Measurements from ENCODE around the gene CLMP.

Gene CLMP

DNA sequence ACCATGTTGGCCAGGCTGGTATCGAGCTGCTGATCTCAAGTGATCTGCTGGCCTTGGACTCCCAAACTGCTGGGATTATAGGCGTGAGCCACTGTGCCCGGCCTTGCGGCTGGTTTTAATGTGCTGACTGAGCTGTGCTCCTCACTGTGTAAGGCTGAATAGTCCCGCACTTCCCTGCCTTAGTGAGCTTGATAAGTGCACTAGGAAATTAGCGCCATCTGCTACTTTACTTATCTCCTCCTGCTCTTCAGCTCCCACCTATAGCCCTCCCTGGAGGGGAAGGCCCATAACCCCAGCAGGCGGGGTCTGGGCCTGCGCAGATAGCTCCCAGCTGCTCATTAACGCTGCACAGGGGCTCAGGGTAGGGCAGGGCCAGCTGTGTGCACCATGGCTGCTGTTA is 49.4 kb downstream of the CLMP start:
- Histone ChIP-seq H3K4me3 (ENCODE audit: low read depth, low read length) (no peak overlapping the region), H3K9me3 (ENCODE audit: control insufficient read depth, insufficient read depth, low read depth, low read length) (no peaks in the 10 kb centered on the region), H3K36me3 (ENCODE audit: control insufficient read depth in 2 of 2, insufficient read depth in 1 of 2, low read length in 2 of 2) (no peaks in the 10 kb centered on the region), H3K4me1 (ENCODE audit: control insufficient read depth, insufficient read depth, low read length) (no peaks in the 10 kb centered on the region), H3K27ac (ENCODE audit: extremely low read depth, low read depth, low read length) (no peak overlapping the region)
- ChIA-PET POLR2A (no interaction called here), CTCF (interaction anchor here (0.5 to 1.5 kb wide), 6 partner anchors 19 to 101 kb away, joined by 3 to 6 read pairs (median 4); no protein-coding TSS in a partner anchor)
- TF ChIP-seq, protein P1, sequence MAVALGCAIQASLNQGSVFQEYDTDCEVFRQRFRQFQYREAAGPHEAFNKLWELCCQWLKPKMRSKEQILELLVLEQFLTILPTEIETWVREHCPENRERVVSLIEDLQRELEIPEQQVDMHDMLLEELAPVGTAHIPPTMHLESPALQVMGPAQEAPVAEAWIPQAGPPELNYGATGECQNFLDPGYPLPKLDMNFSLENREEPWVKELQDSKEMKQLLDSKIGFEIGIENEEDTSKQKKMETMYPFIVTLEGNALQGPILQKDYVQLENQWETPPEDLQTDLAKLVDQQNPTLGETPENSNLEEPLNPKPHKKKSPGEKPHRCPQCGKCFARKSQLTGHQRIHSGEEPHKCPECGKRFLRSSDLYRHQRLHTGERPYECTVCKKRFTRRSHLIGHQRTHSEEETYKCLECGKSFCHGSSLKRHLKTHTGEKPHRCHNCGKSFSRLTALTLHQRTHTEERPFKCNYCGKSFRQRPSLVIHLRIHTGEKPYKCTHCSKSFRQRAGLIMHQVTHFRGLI (tag by site-specific recombination; IDR thresholded peaks at IDR 0.05), result no peak

DNA sequence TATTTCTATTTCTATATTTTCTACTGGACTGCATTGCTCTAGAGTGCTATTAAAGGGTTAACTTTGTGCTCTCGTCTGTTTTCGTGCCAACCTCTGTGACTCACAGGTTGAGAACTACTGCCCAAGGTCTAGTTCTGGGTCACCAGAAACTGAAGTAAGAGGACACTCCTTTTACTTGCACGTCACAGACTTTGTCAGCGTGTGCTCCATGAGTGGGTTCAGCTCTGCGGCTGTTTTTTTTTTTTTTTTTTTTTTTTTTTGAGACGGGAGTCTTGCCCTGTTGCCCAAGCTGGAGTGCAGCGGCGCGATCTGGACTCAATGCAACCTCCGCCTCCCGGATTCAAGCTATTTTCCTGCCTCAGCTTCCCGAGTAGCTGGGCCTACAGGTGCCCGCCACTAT is 49.8 kb downstream of the CLMP start:
- Histone ChIP-seq H3K27ac (ENCODE audit: extremely low read depth, low read depth, low read length) (no peak overlapping the region), H3K4me3 (ENCODE audit: low read depth, low read length) (no peak overlapping the region), H3K36me3 (ENCODE audit: control insufficient read depth in 2 of 2, insufficient read depth in 1 of 2, low read length in 2 of 2) (no peaks in the 10 kb centered on the region), H3K4me1 (ENCODE audit: control insufficient read depth, insufficient read depth, low read length) (no peaks in the 10 kb centered on the region), H3K9me3 (ENCODE audit: control insufficient read depth, insufficient read depth, low read depth, low read length) (no peaks in the 10 kb centered on the region)
- POLR2A ChIA-PET, result interaction anchor here (0.6 kb wide), 1 partner anchor 8 kb away, joined by 4 read pairs; no protein-coding TSS in a partner anchor
- CTCF ChIA-PET, result interaction anchor here (0.5 to 1.5 kb wide), 6 partner anchors 19 to 102 kb away, joined by 3 to 6 read pairs (median 4); no protein-coding TSS in a partner anchor
- no peak for TF ChIP-seq SCRT1 (tag by site-specific recombination; IDR thresholded peaks at IDR 0.05; ENCODE audit: borderline replicate concordance)
- TF ChIP-seq KLF7 (tag by site-specific recombination; IDR thresholded peaks at IDR 0.05; ENCODE audit: borderline replicate concordance), result no peak
- TF ChIP-seq, protein P2, sequence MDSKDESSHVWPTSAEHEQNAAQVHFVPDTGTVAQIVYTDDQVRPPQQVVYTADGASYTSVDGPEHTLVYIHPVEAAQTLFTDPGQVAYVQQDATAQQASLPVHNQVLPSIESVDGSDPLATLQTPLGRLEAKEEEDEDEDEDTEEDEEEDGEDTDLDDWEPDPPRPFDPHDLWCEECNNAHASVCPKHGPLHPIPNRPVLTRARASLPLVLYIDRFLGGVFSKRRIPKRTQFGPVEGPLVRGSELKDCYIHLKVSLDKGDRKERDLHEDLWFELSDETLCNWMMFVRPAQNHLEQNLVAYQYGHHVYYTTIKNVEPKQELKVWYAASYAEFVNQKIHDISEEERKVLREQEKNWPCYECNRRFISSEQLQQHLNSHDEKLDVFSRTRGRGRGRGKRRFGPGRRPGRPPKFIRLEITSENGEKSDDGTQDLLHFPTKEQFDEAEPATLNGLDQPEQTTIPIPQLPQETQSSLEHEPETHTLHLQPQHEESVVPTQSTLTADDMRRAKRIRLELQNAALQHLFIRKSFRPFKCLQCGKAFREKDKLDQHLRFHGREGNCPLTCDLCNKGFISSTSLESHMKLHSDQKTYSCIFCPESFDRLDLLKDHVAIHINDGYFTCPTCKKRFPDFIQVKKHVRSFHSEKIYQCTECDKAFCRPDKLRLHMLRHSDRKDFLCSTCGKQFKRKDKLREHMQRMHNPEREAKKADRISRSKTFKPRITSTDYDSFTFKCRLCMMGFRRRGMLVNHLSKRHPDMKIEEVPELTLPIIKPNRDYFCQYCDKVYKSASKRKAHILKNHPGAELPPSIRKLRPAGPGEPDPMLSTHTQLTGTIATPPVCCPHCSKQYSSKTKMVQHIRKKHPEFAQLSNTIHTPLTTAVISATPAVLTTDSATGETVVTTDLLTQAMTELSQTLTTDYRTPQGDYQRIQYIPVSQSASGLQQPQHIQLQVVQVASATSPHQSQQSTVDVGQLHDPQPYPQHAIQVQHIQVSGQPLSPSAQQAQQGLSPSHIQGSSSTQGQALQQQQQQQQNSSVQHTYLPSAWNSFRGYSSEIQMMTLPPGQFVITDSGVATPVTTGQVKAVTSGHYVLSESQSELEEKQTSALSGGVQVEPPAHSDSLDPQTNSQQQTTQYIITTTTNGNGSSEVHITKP (tag by site-specific recombination; IDR thresholded peaks at IDR 0.05), result no peak
- TF ChIP-seq ZNF561 (tag by site-specific recombination; IDR thresholded peaks at IDR 0.05; ENCODE audit: borderline replicate concordance), result no peak
- TF ChIP-seq, protein P3, sequence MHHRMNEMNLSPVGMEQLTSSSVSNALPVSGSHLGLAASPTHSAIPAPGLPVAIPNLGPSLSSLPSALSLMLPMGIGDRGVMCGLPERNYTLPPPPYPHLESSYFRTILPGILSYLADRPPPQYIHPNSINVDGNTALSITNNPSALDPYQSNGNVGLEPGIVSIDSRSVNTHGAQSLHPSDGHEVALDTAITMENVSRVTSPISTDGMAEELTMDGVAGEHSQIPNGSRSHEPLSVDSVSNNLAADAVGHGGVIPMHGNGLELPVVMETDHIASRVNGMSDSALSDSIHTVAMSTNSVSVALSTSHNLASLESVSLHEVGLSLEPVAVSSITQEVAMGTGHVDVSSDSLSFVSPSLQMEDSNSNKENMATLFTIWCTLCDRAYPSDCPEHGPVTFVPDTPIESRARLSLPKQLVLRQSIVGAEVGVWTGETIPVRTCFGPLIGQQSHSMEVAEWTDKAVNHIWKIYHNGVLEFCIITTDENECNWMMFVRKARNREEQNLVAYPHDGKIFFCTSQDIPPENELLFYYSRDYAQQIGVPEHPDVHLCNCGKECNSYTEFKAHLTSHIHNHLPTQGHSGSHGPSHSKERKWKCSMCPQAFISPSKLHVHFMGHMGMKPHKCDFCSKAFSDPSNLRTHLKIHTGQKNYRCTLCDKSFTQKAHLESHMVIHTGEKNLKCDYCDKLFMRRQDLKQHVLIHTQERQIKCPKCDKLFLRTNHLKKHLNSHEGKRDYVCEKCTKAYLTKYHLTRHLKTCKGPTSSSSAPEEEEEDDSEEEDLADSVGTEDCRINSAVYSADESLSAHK (tag by site-specific recombination; IDR thresholded peaks at IDR 0.05), result no peak
- TF ChIP-seq ZNF214 (tag by site-specific recombination; IDR thresholded peaks at IDR 0.05; ENCODE audit: borderline replicate concordance), result no peak
- no peak for TF ChIP-seq ZNF658 (tag by site-specific recombination; IDR thresholded peaks at IDR 0.05)
- TF ChIP-seq ZNF23 (tag by site-specific recombination; IDR thresholded peaks at IDR 0.05; ENCODE audit: borderline replicate concordance), result no peak
- no peak for TF ChIP-seq GLI4 (tag by site-specific recombination; IDR thresholded peaks at IDR 0.05)
- no peak for TF ChIP-seq ZNF223 (tag by site-specific recombination; IDR thresholded peaks at IDR 0.05)
- TF ChIP-seq ZNF426 (tag by site-specific recombination; IDR thresholded peaks at IDR 0.05), result no peak
- TF ChIP-seq ZNF48 (tag by site-specific recombination; IDR thresholded peaks at IDR 0.05), result no peak
- TF ChIP-seq ATF2 (tag by site-specific recombination; IDR thresholded peaks at IDR 0.05; ENCODE audit: low read depth), result no peak
- TF ChIP-seq ZNF423 (tag by site-specific recombination; IDR thresholded peaks at IDR 0.05), result no peak
- TF ChIP-seq ZSCAN5A (tag by site-specific recombination; IDR thresholded peaks at IDR 0.05), result no peak
- no peak for TF ChIP-seq GLI2 (tag by site-specific recombination; IDR thresholded peaks at IDR 0.05; ENCODE audit: borderline replicate concordance, low read depth)
- TF ChIP-seq ZIC2 (tag by site-specific recombination; IDR thresholded peaks at IDR 0.05), result no peak
- no peak for TF ChIP-seq ZFP37 (tag by site-specific recombination; IDR thresholded peaks at IDR 0.05)
- no peak for TF ChIP-seq MZF1 (tag by site-specific recombination; IDR thresholded peaks at IDR 0.05; ENCODE audit: borderline replicate concordance)
- no peak for TF ChIP-seq ZNF513 (tag by site-specific recombination; IDR thresholded peaks at IDR 0.05)
